Measurements from ENCODE around the gene PRAMEF7. TPM values are rescaled to one million over a fixed set of nuclear protein-coding genes. Genes with fewer than 3 reads are reported as not detected.
A peak's percentile ranks its signal among the peaks of the same experiment; 100 is the strongest.
"Not testable (repeated sequence)": the region's sequence is repeated elsewhere in the genome, so short reads cannot be mapped to it uniquely, and the experiment has no call there.

Gene PRAMEF7
- not detected for polyA plus RNA-seq (2012; ENCODE audit: missing spikeins)

- DNase-seq (ENCODE audit: insufficient read length); FAIRE-seq: not testable (repeated sequence)
Observed at GRCh38 chr1:12916310-12916709, at the start of gene PRAMEF7. TSS of gene PRAMEF7 (plus strand) at chr1:12916610. CDS start at chr1:12917693, 1,083 bp downstream.

DNA sequence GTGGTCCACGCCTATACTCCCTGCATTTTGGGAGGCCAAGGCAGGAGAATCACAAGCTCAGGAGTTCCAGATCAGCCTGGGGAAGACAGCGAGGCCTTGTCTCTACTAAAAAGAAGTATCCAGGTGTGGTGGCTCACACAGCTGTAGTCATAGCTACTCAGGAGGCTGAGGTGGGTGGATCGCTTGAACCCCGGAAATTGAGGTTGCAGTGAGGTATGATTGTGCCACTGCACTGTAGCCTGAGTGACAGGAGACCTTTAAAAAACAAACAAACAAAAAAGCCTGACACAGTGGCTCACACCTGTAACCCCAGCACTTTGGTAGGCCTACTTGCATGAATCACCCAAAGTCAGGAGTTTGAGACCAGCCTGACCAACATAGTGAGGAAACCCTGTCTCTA is 38.0 kb upstream of the PRAMEF7 start:
- DNase-seq (ENCODE audit: insufficient read length); FAIRE-seq: not testable (repeated sequence)

DNA sequence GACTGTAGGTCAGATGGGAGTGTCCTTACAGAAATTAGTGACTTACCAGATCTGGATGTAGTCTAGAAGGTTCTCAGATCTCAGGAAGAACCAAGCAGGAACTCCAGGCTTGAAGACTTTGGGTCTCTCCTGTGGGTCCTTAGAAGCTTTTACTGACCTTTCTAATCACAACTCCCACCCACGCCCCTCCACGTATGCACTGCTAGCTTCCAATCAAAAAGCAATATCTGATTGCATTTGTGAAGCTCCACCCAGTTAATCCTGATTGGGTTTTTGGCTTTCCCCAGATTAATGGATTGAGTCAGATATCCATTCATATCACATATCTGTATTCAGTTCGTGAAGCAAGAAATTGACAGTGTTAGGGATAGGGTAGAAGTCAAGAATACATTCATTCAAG is 30.3 kb upstream of the PRAMEF7 start, which contains the start of gene PRAMEF4:
Gene PRAMEF4, minus strand, starts transcription at position 101 of the 400 bp plus-strand sequence. CDS start 2,807 bp downstream, outside the sequence.
- FAIRE-seq; DNase-seq (ENCODE audit: insufficient read length): not testable (repeated sequence)

DNA sequence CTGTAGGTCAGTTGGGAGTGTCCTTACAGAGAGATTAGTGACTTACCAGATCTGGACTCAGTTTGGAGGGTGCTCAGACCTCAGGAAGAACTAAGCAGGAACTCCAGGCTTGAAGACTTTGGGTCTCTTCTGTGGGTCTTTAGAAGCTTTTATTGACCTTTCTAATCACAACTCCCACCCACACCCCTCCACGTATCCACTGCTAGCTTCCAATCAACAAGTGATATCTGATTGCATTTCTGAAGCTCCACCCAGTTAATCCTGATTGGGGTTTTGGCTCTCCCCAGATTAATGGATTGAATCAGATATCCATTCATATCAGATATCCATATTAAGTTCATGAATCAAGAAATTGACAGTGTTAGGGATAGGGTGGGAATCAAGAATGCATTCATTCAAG is 18.2 kb upstream of the PRAMEF7 start, which contains the start of gene PRAMEF10:
Gene PRAMEF10, minus strand, starts transcription at position 101 of the 400 bp plus-strand sequence. CDS start 2,423 bp downstream, outside the sequence.
- not testable (repeated sequence) for DNase-seq (ENCODE audit: insufficient read length); FAIRE-seq

GRCh38 chr1:12899186-12899585 is 17.2 kb upstream of the PRAMEF7 start:
- FAIRE-seq; DNase-seq (ENCODE audit: insufficient read length): not testable (repeated sequence)

GRCh38 chr1:12903793-12904572 is 12.4 kb upstream of the PRAMEF7 start:
- not testable (repeated sequence) for FAIRE-seq; DNase-seq (ENCODE audit: insufficient read length)

GRCh38 chr1:12921749-12922148 is 5.3 kb downstream of the PRAMEF7 start:
- not testable (repeated sequence) for FAIRE-seq; DNase-seq (ENCODE audit: insufficient read length)

DNA sequence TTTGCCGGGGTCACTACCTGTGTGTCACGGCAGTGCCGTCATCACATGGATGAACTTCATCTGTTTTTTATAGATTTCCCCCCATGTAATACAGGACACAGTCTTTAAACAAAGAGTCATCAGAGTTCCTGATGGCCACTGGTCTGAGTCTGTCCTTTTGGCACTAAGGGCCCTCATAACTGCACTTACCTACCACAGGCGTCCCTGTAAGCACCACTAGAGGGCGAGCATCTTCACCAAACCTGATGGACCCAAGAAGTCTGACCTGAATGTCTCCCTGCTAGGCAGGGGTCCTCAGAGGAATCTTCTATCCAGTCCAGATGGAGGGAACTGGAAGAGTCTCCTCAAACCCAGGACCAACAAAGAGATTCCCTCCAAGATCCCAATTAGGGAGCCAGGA is 8.0 kb downstream of the PRAMEF7 start:
- FAIRE-seq, result peak; percentile 40
- DNase-seq (ENCODE audit: insufficient read length), result not testable (repeated sequence)

GRCh38 chr1:12947480-12947879 is 31.1 kb downstream of the PRAMEF7 start, which contains the start of gene PRAMEF6:
TSS of gene PRAMEF6 (minus strand) at chr1:12947580. CDS start at chr1:12942518, 5,062 bp downstream.
- FAIRE-seq; DNase-seq (ENCODE audit: insufficient read length): not testable (repeated sequence)

Measured in GM12892 (cell line).